Measurements from ENCODE around the gene ARVCF. TPM values are rescaled to one million over a fixed set of nuclear protein-coding genes. Genes with fewer than 3 reads are reported as not detected.

The ARVCF gene
- total RNA-seq, 1 experiment from 2014 or later, result 12.0 TPM

GRCh38 chr22:19980766-19981165 is 35.9 kb downstream of the ARVCF start:
- Mint-ChIP-seq H3K4me3 (ENCODE audit: unreplicated experiment) (no peak overlapping the region), H3K27ac (ENCODE audit: unreplicated experiment) (no peak overlapping the region), H3K36me3 (ENCODE audit: insufficient read depth, unreplicated experiment) (peaks cover 6% of the 10 kb centered on the region), H3K4me1 (ENCODE audit: low read depth, unreplicated experiment) (no peaks in the 10 kb centered on the region), H3K9me3 (ENCODE audit: unreplicated experiment) (no peaks in the 10 kb centered on the region), H3K27me3 (ENCODE audit: insufficient read depth, unreplicated experiment) (no peaks in the 10 kb centered on the region)
- CTCF ChIA-PET, result no interaction called here
- no TSS peak for BruUV-seq (replicated peaks)
- Histone ChIP-seq H3K9me3 (no peaks in the 10 kb centered on the region), H3K4me3 (ENCODE audit: low read depth, low read length) (no peak overlapping the region), H3K27me3 (replicated peaks; ENCODE audit: control insufficient read depth, insufficient read depth, low read length) (no peaks in the 10 kb centered on the region), H3K36me3 (ENCODE audit: control insufficient read depth, insufficient read depth, low read length) (no peaks in the 10 kb centered on the region), H3K4me1 (no peaks in the 10 kb centered on the region)
- intact Hi-C loops (cut with micrococcal nuclease; ENCODE audit: unreplicated experiment), result no loop called here
- TF ChIP-seq, protein P1, sequence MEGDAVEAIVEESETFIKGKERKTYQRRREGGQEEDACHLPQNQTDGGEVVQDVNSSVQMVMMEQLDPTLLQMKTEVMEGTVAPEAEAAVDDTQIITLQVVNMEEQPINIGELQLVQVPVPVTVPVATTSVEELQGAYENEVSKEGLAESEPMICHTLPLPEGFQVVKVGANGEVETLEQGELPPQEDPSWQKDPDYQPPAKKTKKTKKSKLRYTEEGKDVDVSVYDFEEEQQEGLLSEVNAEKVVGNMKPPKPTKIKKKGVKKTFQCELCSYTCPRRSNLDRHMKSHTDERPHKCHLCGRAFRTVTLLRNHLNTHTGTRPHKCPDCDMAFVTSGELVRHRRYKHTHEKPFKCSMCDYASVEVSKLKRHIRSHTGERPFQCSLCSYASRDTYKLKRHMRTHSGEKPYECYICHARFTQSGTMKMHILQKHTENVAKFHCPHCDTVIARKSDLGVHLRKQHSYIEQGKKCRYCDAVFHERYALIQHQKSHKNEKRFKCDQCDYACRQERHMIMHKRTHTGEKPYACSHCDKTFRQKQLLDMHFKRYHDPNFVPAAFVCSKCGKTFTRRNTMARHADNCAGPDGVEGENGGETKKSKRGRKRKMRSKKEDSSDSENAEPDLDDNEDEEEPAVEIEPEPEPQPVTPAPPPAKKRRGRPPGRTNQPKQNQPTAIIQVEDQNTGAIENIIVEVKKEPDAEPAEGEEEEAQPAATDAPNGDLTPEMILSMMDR (IDR thresholded peaks at IDR 0.05; ENCODE audit: insufficient read depth in 1 of 2, low read depth in 1 of 2, low read length in 1 of 2, severe bottlenecking in 1 of 2, unreplicated experiment in 1 of 2), result no peak
- no peak for DNase-seq
- POLR2A ChIA-PET, result no interaction called here

DNA sequence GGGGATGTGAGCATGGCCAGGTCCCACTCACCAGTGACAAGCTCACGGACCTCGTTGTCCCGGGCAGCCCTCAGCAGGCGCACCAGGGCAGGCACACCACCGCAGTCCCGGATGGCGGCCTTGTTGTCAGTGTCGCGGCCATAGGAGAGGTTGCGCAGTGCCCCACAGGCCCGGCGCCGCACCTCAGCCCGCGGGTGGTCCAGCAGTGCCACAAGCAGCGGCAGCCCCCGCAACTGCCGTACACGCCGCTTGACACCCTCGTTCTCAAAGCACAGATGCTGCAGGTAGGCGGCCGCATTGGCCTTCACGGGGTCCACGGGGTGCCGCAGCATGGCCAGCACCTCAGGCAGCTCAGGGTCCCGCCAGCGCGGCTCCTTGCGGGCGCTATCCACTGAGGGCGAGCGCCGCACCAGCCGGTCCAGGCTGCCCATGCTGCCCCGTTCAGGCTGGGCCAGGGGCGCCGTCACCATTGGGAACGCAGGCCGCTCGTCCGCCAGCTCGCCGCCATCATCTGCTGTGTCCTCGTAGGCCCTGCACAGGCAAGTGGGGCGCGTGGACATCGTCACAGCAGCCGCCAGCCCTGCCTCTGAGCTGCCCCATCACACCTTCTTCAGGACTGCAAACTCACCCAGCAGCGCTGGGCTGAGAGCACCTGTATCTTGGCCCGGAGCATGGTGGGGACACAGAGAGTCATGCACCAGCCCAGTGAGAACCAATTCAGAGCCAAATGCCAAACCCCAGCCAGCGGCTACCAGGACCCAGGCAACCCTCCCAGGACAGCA is 36.7 kb downstream of the ARVCF start:
- H3K4me1 Mint-ChIP-seq (ENCODE audit: low read depth, unreplicated experiment), result no peaks in the 10 kb centered on the region
- H3K27ac Mint-ChIP-seq (ENCODE audit: unreplicated experiment), result no peak overlapping the region
- H3K9me3 Mint-ChIP-seq (ENCODE audit: unreplicated experiment), result no peaks in the 10 kb centered on the region
- Histone ChIP-seq H3K36me3 (ENCODE audit: control insufficient read depth, insufficient read depth, low read length) (no peaks in the 10 kb centered on the region), H3K4me1 (no peaks in the 10 kb centered on the region), H3K4me3 (ENCODE audit: low read depth, low read length) (no peak overlapping the region), H3K27me3 (replicated peaks; ENCODE audit: control insufficient read depth, insufficient read depth, low read length) (no peaks in the 10 kb centered on the region), H3K9me3 (no peaks in the 10 kb centered on the region)
- no peak overlapping the region for H3K4me3 Mint-ChIP-seq (ENCODE audit: unreplicated experiment)
- peaks cover 6% of the 10 kb centered on the region for H3K36me3 Mint-ChIP-seq (ENCODE audit: insufficient read depth, unreplicated experiment)
- CTCF ChIA-PET, result interaction anchor here (0.6 kb wide), 1 partner anchor 153 kb away, joined by 8 read pairs; no protein-coding TSS in a partner anchor
- intact Hi-C loops (cut with micrococcal nuclease; ENCODE audit: unreplicated experiment), result no loop called here
- POLR2A ChIA-PET, result no interaction called here
- DNase-seq, result no peak
- no TSS peak for BruUV-seq (replicated peaks)
- TF ChIP-seq, protein P1 (IDR thresholded peaks at IDR 0.05; ENCODE audit: insufficient read depth in 1 of 2, low read depth in 1 of 2, low read length in 1 of 2, severe bottlenecking in 1 of 2, unreplicated experiment in 1 of 2), result no peak
- H3K27me3 Mint-ChIP-seq (ENCODE audit: insufficient read depth, unreplicated experiment), result no peaks in the 10 kb centered on the region

- no peaks in the 10 kb centered on the region for H3K36me3 ChIP-seq (ENCODE audit: control insufficient read depth, insufficient read depth, low read length)
- ChIA-PET CTCF (no interaction called here), POLR2A (no interaction called here)
- H3K4me1 ChIP-seq, result no peaks in the 10 kb centered on the region
- TF ChIP-seq, protein P1 (IDR thresholded peaks at IDR 0.05; ENCODE audit: insufficient read depth in 1 of 2, low read depth in 1 of 2, low read length in 1 of 2, severe bottlenecking in 1 of 2, unreplicated experiment in 1 of 2), result no peak
- no peaks in the 10 kb centered on the region for H3K9me3 ChIP-seq
- no peak overlapping the region for H3K4me3 ChIP-seq (ENCODE audit: low read depth, low read length)
- Mint-ChIP-seq H3K4me3 (ENCODE audit: unreplicated experiment) (no peak overlapping the region), H3K4me1 (ENCODE audit: low read depth, unreplicated experiment) (no peaks in the 10 kb centered on the region), H3K27me3 (ENCODE audit: insufficient read depth, unreplicated experiment) (no peaks in the 10 kb centered on the region), H3K9me3 (ENCODE audit: unreplicated experiment) (no peaks in the 10 kb centered on the region), H3K27ac (ENCODE audit: unreplicated experiment) (no peak overlapping the region), H3K36me3 (ENCODE audit: insufficient read depth, unreplicated experiment) (peaks cover 6% of the 10 kb centered on the region)
- BruUV-seq (replicated peaks), result no TSS peak
- H3K27me3 ChIP-seq (replicated peaks; ENCODE audit: control insufficient read depth, insufficient read depth, low read length), result no peaks in the 10 kb centered on the region
- intact Hi-C loops (cut with micrococcal nuclease; ENCODE audit: unreplicated experiment), result no loop called here
- DNase-seq, result no peak
Observed at GRCh38 chr22:19978748-19979147, 37.9 kb downstream of the ARVCF start.

All from Caco-2 (cell line).